Neural cell (in vitro differentiated cells): ENCODE measurements around the gene INTS14. TPM values are rescaled to one million over a fixed set of nuclear protein-coding genes. Genes with fewer than 3 reads are reported as not detected.

Source experiments
- H2AFZ ChIP-seq: fragments of 200-600, 300-800 bp; sonication (generic), shearing (Covaris generic); 2 replicates; pipeline ENCODE4 v1.6.0; 2014; ENCODE audit warnings: low read depth, mild to moderate bottlenecking, antibody characterized with exemption, low read length, moderate library complexity
- H3F3A ChIP-seq: fragments of 200-600 bp; shearing (Covaris generic); 2 replicates; pipeline ENCODE4 v1.6.1; 2016; ENCODE audit warnings: mild to moderate bottlenecking, moderate library complexity, mixed read lengths, antibody characterized with exemption, low read length; ENCODE audit not compliant: insufficient read depth, poor library complexity, severe bottlenecking
- H3K27ac ChIP-seq: fragments of 200-600, 300-800 bp; sonication (generic), shearing (Covaris generic); 2 replicates; pipeline ENCODE4 v1.5.1; 2014; ENCODE audit warnings: mild to moderate bottlenecking, low read length, moderate library complexity
- H3K27me3 ChIP-seq: fragments of 300-800, 200-600 bp; sonication (generic), shearing (Covaris generic); 2 replicates; pipeline ENCODE4 v1.6.0; 2014; ENCODE audit warnings: mild to moderate bottlenecking, low read depth, low read length, moderate library complexity; ENCODE audit not compliant: insufficient read depth
- H3K36me3 ChIP-seq: fragments of 300-800, 200-600 bp; sonication (generic), shearing (Covaris generic); 2 replicates; pipeline ENCODE4 v1.5.1; 2014; ENCODE audit warnings: mild to moderate bottlenecking, antibody characterized with exemption, low read length, moderate library complexity; ENCODE audit not compliant: insufficient read depth
- H3K4me2 ChIP-seq: fragments of 300-800, 200-600 bp; sonication (generic), shearing (Covaris generic); 2 replicates; pipeline ENCODE4 v1.6.0; 2014; ENCODE audit warnings: mild to moderate bottlenecking, low read length
- H3K4me3 ChIP-seq: fragments of 300-800, 200-600 bp; sonication (generic), shearing (Covaris generic); 2 replicates; pipeline ENCODE4 v1.5.1; 2014; ENCODE audit warnings: mild to moderate bottlenecking, low read length, moderate library complexity
- H3K79me2 ChIP-seq: fragments of 200-600 bp; shearing (Covaris generic); replicated peaks from 2 replicates; pipeline ENCODE4 v1.6.0; 2014; ENCODE audit warnings: mild to moderate bottlenecking, low read length, moderate library complexity; ENCODE audit not compliant: insufficient read depth
- H3K9ac ChIP-seq: fragments of 300-800, 200-600 bp; sonication (generic), shearing (Covaris generic); 2 replicates; pipeline ENCODE4 v1.6.1; 2016; ENCODE audit warnings: mild to moderate bottlenecking, low read length, mixed read lengths
- H3K9me2 ChIP-seq: fragments of 200-600 bp; shearing (Covaris generic); 2 replicates; pipeline ENCODE4 v1.6.1; 2016; ENCODE audit warnings: mild to moderate bottlenecking, low read length, mixed read lengths; ENCODE audit not compliant: insufficient read depth
- H3K9me3 ChIP-seq: fragments of 200-600, 300-800 bp; sonication (generic), shearing (Covaris generic); 2 replicates; pipeline ENCODE4 v1.6.1; 2016; ENCODE audit warnings: mild to moderate bottlenecking, mixed run types, low read length, moderate library complexity, mixed read lengths
- H4K20me1 ChIP-seq: fragments of 200-600 bp; shearing (Covaris generic); 2 replicates; pipeline ENCODE4 v1.6.1; 2016; ENCODE audit warnings: mild to moderate bottlenecking, mixed run types; ENCODE audit not compliant: insufficient read depth
- CTCF ChIP-seq: fragments of 450-650 bp; IDR thresholded peaks from 2 replicates; pipeline ENCODE4 v1.5.1; 2014; ENCODE audit warnings: antibody characterized with exemption, mild to moderate bottlenecking, moderate library complexity; ENCODE audit not compliant: poor library complexity, severe bottlenecking
- EP300 ChIP-seq: fragments of 450-650 bp; conservative IDR thresholded peaks from 2 replicates; pipeline ENCODE4 v1.6.1; 2014; ENCODE audit warnings: antibody characterized with exemption, mild to moderate bottlenecking, moderate library complexity; ENCODE audit not compliant: poor library complexity, severe bottlenecking
- EZH2 ChIP-seq: fragments of 200-600, 300-800 bp; shearing (Covaris generic), sonication (generic); IDR thresholded peaks from 2 replicates; pipeline ENCODE4 v1.6.1; 2014; ENCODE audit warnings: antibody characterized with exemption, low read length, borderline replicate concordance, mild to moderate bottlenecking; ENCODE audit not compliant: insufficient read depth, poor library complexity, severe bottlenecking
- MXI1 ChIP-seq: fragments of 450-650 bp; conservative IDR thresholded peaks from 2 replicates; pipeline ENCODE4 v1.6.1; 2014; ENCODE audit warnings: antibody characterized with exemption, mild to moderate bottlenecking; ENCODE audit not compliant: poor library complexity, severe bottlenecking
- POLR2AphosphoS5 ChIP-seq: IDR thresholded peaks from 2 replicates; pipeline ENCODE4 v1.6.1; 2012
- RAD21 ChIP-seq: fragments of 450-650 bp; conservative IDR thresholded peaks from 2 replicates; pipeline ENCODE4 v1.6.1; 2014; ENCODE audit warnings: antibody characterized with exemption, mild to moderate bottlenecking, moderate library complexity
- SMC3 ChIP-seq: fragments of 450-650 bp; conservative IDR thresholded peaks from 2 replicates; pipeline ENCODE4 v1.6.1; 2014; ENCODE audit warnings: antibody characterized with exemption, mild to moderate bottlenecking, moderate library complexity; ENCODE audit not compliant: poor library complexity
- TAF1 ChIP-seq: IDR thresholded peaks from 2 replicates; pipeline ENCODE4 v1.6.1; 2012; ENCODE audit warnings: low read depth
- polyA plus RNA-seq: library from polyadenylated mRNA; depleted of rRNA; stranded (reverse); fragments of >200 nt; gene quantifications from 2 replicates; pipeline ENCODE4 v1.2.3, GENCODE V29; 2014
- TF ChIP-seq, protein P1 (sequence below): IDR thresholded peaks from 2 replicates; pipeline ENCODE4 v1.6.1; 2012; ENCODE audit warnings: borderline replicate concordance

The INTS14 gene
- polyA plus RNA-seq, 1 donor from 2014 or later, result 49.7 TPM

GRCh38 chr15:65577129-65577996 lies 33.6 kb downstream of the INTS14 start:
- no peak overlapping the region for H3K27ac ChIP-seq

GRCh38 chr15:65576664-65577063 lies 34.3 kb downstream of the INTS14 start:
- no peak overlapping the region for H3K27ac ChIP-seq
- no peaks in the 10 kb centered on the region for H3F3A ChIP-seq
- no peaks in the 10 kb centered on the region for H3K27me3 ChIP-seq
- no peaks in the 10 kb centered on the region for H3K79me2 ChIP-seq
- H3K36me3 ChIP-seq, result peaks cover 14% of the 10 kb centered on the region
- no peak overlapping the region for H3K4me3 ChIP-seq
- H3K4me2 ChIP-seq, result no peak overlapping the region
- no peak overlapping the region for H3K9ac ChIP-seq
- no peaks in the 10 kb centered on the region for H3K9me3 ChIP-seq
- no peaks in the 10 kb centered on the region for H3K9me2 ChIP-seq
- no peaks in the 10 kb centered on the region for H4K20me1 ChIP-seq
- H2AFZ ChIP-seq, result no peak overlapping the region
- TF ChIP-seq EZH2 (no peak), EP300 (no peak), RAD21 (no peak), CTCF (no peak), MXI1 (no peak), POLR2AphosphoS5 (no peak), SMC3 (no peak)

More at GRCh38 chr15:65577129-65577996, 33.6 kb downstream of the INTS14 start:
- no peak overlapping the region for H3K4me3 ChIP-seq
- H3K9me3 ChIP-seq, result no peaks in the 10 kb centered on the region
- no peaks in the 10 kb centered on the region for H3K79me2 ChIP-seq
- H3K9ac ChIP-seq, result no peak overlapping the region
- H3K36me3 ChIP-seq, result peaks cover 14% of the 10 kb centered on the region
- H3K4me2 ChIP-seq, result no peak overlapping the region
- H3K9me2 ChIP-seq, result no peaks in the 10 kb centered on the region
- no peaks in the 10 kb centered on the region for H4K20me1 ChIP-seq
- H2AFZ ChIP-seq, result no peak overlapping the region
- no peaks in the 10 kb centered on the region for H3K27me3 ChIP-seq
- H3F3A ChIP-seq, result no peaks in the 10 kb centered on the region
- TF ChIP-seq EZH2 (no peak), POLR2AphosphoS5 (no peak), CTCF (no peak), RAD21 (no peak), TAF1 (no peak), MXI1 (no peak), EP300 (no peak), SMC3 (no peak)
- TF ChIP-seq, protein P1, sequence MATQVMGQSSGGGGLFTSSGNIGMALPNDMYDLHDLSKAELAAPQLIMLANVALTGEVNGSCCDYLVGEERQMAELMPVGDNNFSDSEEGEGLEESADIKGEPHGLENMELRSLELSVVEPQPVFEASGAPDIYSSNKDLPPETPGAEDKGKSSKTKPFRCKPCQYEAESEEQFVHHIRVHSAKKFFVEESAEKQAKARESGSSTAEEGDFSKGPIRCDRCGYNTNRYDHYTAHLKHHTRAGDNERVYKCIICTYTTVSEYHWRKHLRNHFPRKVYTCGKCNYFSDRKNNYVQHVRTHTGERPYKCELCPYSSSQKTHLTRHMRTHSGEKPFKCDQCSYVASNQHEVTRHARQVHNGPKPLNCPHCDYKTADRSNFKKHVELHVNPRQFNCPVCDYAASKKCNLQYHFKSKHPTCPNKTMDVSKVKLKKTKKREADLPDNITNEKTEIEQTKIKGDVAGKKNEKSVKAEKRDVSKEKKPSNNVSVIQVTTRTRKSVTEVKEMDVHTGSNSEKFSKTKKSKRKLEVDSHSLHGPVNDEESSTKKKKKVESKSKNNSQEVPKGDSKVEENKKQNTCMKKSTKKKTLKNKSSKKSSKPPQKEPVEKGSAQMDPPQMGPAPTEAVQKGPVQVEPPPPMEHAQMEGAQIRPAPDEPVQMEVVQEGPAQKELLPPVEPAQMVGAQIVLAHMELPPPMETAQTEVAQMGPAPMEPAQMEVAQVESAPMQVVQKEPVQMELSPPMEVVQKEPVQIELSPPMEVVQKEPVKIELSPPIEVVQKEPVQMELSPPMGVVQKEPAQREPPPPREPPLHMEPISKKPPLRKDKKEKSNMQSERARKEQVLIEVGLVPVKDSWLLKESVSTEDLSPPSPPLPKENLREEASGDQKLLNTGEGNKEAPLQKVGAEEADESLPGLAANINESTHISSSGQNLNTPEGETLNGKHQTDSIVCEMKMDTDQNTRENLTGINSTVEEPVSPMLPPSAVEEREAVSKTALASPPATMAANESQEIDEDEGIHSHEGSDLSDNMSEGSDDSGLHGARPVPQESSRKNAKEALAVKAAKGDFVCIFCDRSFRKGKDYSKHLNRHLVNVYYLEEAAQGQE, result no peak
